ENCODE results near the gene FHL5. TPM values are rescaled to one million over a fixed set of nuclear protein-coding genes. Genes with fewer than 3 reads are reported as not detected.

Gene FHL5
- polyA plus RNA-seq (2011; rRNA removed) = not detected in 2 replicates
- not detected in 2 replicates for polyA minus RNA-seq (2011; rRNA and poly(A)+ RNA removed)

DNA sequence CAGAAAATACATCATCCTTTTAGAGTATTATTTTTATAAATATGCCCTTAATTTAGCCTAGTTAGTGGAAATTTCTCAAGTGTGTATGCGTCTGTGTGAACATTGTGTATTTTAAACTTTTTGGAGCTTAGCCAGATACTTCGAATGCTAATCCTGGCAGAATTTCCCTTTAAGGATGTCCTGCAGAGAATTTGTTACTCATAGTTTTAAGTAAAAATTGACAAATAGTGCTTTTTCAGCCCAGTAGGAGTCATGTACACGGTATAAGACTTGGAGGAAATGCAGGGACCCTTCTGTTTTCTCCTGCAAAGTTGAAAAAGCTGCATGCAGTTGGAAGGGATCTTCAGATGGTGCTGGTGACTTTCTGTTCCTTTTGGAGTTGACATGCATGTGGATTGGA is at the start of gene FHL5:
Gene FHL5, plus strand, starts transcription at position 243 of the 400 bp plus-strand sequence. CDS start 40,486 bp downstream, outside the sequence.
- no peaks in the 10 kb centered on the region for H3K27me3 ChIP-seq (ENCODE audit: control insufficient read depth, insufficient read depth, low read length)
- TF ChIP-seq, protein P1, sequence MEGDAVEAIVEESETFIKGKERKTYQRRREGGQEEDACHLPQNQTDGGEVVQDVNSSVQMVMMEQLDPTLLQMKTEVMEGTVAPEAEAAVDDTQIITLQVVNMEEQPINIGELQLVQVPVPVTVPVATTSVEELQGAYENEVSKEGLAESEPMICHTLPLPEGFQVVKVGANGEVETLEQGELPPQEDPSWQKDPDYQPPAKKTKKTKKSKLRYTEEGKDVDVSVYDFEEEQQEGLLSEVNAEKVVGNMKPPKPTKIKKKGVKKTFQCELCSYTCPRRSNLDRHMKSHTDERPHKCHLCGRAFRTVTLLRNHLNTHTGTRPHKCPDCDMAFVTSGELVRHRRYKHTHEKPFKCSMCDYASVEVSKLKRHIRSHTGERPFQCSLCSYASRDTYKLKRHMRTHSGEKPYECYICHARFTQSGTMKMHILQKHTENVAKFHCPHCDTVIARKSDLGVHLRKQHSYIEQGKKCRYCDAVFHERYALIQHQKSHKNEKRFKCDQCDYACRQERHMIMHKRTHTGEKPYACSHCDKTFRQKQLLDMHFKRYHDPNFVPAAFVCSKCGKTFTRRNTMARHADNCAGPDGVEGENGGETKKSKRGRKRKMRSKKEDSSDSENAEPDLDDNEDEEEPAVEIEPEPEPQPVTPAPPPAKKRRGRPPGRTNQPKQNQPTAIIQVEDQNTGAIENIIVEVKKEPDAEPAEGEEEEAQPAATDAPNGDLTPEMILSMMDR (IDR thresholded peaks at IDR 0.05; ENCODE audit: low read depth, low read length) = no peak
- no peak for DNase-seq (ENCODE audit: low read depth, low spot score)
- POLR2A ChIA-PET = no interaction called here
- H3K4me3 ChIP-seq (ENCODE audit: low read depth, low read length) = no peak within 1 kb of the TSS
- CTCF ChIA-PET = interaction anchor here (1.0 to 1.2 kb wide), 2 partner anchors 20 to 335 kb away, joined by 4 read pairs; partner anchors contain the start of gene NDUFAF4
- H3K27ac ChIP-seq (ENCODE audit: low read depth, low read length) = no peak within 1 kb of the TSS
- H3K9me3 ChIP-seq (ENCODE audit: control insufficient read depth, insufficient read depth, low read length) = no peaks in the 10 kb centered on the region

DNA sequence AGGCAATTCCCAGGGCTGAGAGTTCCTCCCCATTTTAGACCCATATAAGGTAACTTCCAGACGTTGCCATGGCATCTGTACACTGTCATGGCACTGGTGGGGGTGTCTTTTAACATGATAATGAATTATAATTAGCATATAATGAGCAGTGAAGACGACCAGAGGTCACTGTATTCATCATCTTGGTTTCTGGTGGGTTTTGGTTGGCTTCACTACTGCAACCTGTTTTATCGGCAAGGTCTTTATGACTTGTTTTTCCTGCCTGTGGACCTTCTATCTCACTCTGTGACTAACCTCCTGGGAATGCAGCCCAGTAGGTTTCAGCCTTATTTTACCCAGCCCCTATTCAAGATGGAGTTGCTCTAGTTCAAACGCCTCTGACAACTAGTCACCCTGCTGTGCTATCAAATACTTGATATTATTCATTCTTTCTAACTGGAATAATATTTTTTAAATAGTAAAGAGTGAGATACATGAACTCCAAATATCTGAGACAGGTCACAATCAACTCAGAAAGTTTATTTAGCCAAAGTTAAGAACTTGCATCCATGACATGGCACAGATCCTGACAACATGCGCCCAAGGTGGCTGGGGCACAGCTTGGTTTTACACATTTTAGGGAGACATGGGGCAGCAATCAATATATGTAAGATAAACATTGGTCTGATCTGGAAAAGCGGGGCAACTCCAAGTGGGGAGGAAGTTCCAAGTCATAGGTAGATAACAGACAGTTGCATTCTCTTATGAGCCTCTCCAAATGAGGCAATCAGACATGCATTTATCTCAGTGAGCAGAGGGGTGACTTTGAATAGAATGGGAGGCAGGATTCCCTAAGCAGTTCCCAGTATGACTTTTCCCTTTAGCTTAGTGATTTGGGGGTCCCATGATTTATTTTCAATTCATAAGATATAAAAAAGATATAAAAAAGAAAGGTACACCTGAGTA is 42.5 kb upstream of the FHL5 start:
- ChIA-PET POLR2A (no interaction called here), CTCF (interaction anchor here (0.7 to 1.0 kb wide), 2 partner anchors 23 to 1151 kb away, joined by 3 read pairs; no protein-coding TSS in a partner anchor)
- Histone ChIP-seq H3K27me3 (ENCODE audit: control insufficient read depth, insufficient read depth, low read length) (no peaks in the 10 kb centered on the region), H3K27ac (ENCODE audit: low read depth, low read length) (no peak overlapping the region), H3K4me3 (ENCODE audit: low read depth, low read length) (peak overlapping the region; percentile 85), H3K9me3 (ENCODE audit: control insufficient read depth, insufficient read depth, low read length) (no peaks in the 10 kb centered on the region)
- TF ChIP-seq, protein P1 (IDR thresholded peaks at IDR 0.05; ENCODE audit: low read depth, low read length) = no peak
- no peak for DNase-seq (ENCODE audit: low read depth, low spot score)

DNA sequence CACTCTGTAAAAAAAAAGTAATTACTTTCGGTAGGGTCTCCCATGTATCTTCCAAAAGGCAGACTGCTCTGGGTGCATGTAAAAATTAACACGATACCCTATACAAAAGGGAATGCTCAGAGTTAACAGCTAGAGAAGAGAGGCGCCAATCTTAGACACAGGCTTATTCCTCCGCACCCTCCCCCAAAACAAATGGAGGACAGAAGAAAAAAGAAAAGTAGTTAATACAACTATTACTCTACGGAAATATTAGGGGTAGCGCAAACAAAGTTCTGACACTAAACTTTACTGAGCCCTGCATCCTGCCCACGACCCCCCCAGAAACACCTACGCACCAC is 41.7 kb upstream of the FHL5 start:
- Histone ChIP-seq H3K27ac (ENCODE audit: low read depth, low read length) (no peak overlapping the region), H3K9me3 (ENCODE audit: control insufficient read depth, insufficient read depth, low read length) (no peaks in the 10 kb centered on the region), H3K27me3 (ENCODE audit: control insufficient read depth, insufficient read depth, low read length) (no peaks in the 10 kb centered on the region), H3K4me3 (ENCODE audit: low read depth, low read length) (peak overlapping the region; percentile 85)
- ChIA-PET POLR2A (no interaction called here), CTCF (interaction anchor here (1.0 kb wide), 1 partner anchor 22 kb away, joined by 3 read pairs; no protein-coding TSS in a partner anchor)
- no peak for DNase-seq (ENCODE audit: low read depth, low spot score)
- TF ChIP-seq, protein P1 (IDR thresholded peaks at IDR 0.05; ENCODE audit: low read depth, low read length) = no peak

DNA sequence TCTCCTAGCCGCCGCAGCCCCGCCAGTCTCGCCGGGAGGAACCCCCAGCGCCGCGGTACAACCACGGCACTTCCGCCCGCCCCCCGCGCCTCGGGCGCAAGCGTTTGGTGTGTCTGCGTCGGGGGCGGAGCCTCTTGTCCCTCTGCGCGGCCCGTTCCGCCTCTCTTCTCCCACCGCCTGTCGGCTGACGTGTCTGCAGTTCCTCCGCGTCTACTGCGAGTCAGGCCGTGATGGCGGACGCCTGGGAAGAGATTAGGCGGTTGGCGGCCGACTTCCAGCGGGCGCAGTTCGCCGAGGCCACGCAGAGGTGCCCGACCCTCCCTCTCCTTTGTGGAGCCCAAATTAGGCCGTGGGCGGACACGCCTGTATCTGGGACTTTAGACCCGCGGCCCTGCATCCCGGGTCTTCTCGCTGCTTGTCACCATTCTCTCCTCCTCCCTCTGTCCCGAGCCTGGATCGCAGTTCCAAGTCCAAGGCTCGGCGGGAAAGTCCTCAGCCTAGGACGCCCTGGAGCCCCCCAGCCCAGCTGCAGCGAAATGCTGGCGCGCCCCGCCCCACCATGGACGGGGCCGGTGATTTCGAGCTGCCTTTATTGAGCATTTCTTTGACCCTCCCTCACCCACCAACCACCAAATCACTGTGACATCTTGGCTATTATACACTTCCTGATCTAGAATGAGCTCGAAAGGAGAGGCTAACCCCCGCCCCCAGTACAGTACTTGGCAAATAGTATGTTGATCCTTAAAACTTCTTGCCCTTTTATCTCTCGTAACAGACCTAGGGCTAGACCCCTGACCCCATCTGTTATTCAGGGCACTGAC is 41.1 kb upstream of the FHL5 start, which contains the start of gene UFL1:
Gene UFL1, plus strand, starts transcription at position 163 of the 821 bp plus-strand sequence. Its CDS starts 68 bp downstream, at position 231.
- Histone ChIP-seq H3K4me3 (ENCODE audit: low read depth, low read length) (peak within 1 kb of the TSS; percentile 85), H3K27me3 (ENCODE audit: control insufficient read depth, insufficient read depth, low read length) (no peaks in the 10 kb centered on the region), H3K27ac (ENCODE audit: low read depth, low read length) (peak within 1 kb of the TSS; percentile 93), H3K9me3 (ENCODE audit: control insufficient read depth, insufficient read depth, low read length) (no peaks in the 10 kb centered on the region)
- POLR2A ChIA-PET = no interaction called here
- TF ChIP-seq, protein P1 (IDR thresholded peaks at IDR 0.05; ENCODE audit: low read depth, low read length) = no peak
- peak; percentile 68 for DNase-seq (ENCODE audit: low read depth, low spot score)
- CTCF ChIA-PET = interaction anchor here (1.0 kb wide), 1 partner anchor 21 kb away, joined by 3 read pairs; no protein-coding TSS in a partner anchor

All from AG04450 (cell line).